K562 (cell line): Measurements from ENCODE around the gene RCOR1. TPM values are rescaled to one million over a fixed set of nuclear protein-coding genes. Genes with fewer than 3 reads are reported as not detected.
A peak's percentile ranks its signal among the peaks of the same experiment; 100 is the strongest.

Experiments
- ATAC-seq: fragments of 200-7000 bp; cut with Tn5 transposase; 3 replicates; pipeline ENCODE4 v1.9.1; 2020; ENCODE audit warnings: moderate library complexity
- BruUV-seq: library from RNA; stranded (reverse); fragments of 400-500 nt; replicated peaks from 2 replicates; lab custom pipeline; 2021; lab: Mats Ljungman, UMichigan
- CTCF ChIA-PET: fragments of 300-600 bp; formaldehyde crosslinking; extraction: SDS; loops from one replicate; lab custom pipeline; 2021; ENCODE audit warnings: low intra/inter-chr PET ratio; lab: Yijun Ruan, JAX
- POLR2A ChIA-PET: fragments of 300-600, 350-650 bp; sonication (Branson Sonifier 250); formaldehyde crosslinking; extraction: SDS; loops from one replicate; lab custom pipeline; 2021; ENCODE audit warnings: antibody characterized with exemption, inconsistent platforms; lab: Yijun Ruan, JAX
- DNase-seq, 4 experiments: peaks; one replicate each; pipeline versions ENCODE4 v3.0.0 to v3.0.0-alpha.2; 2011 to 2018; ENCODE audit warnings: low spot score in 3 of 4, mixed read lengths in 3 of 4; ENCODE audit errors: extremely low read depth in 1 of 4
- FAIRE-seq: peaks from 2 replicates; lab custom pipeline; 2011; peaks lifted over from hg19 to GRCh38; lab: Jason Lieb, UNC
- H2AFZ ChIP-seq: 2 replicates; pipeline ENCODE4 v1.6.0; 2011; ENCODE audit warnings: low read depth, low read length, control low read depth, inconsistent platforms
- H3K27ac ChIP-seq: fragments of 200-600 bp; 3 replicates; pipeline ENCODE4 v1.8.0; 2011; ENCODE audit warnings: low read depth, mild to moderate bottlenecking, control low read depth, inconsistent platforms, low read length, moderate library complexity, mixed read lengths; ENCODE audit errors: extremely low read depth
- H3K27me3 ChIP-seq, 2 experiments: fragments of 300-600 bp in 1 of 2; 2 replicates in 1 of 2; 3 replicates in 1 of 2; pipeline versions ENCODE4 v1.6.0 to v1.8.0; 2011; ENCODE audit warnings: inconsistent platforms in 2 of 2, low read length in 2 of 2, mild to moderate bottlenecking in 1 of 2, mixed read lengths in 1 of 2, moderate library complexity in 1 of 2; ENCODE audit not compliant: control insufficient read depth in 2 of 2, insufficient read depth in 2 of 2
- H3K36me3 ChIP-seq: fragments of 300-600 bp; 3 replicates; pipeline ENCODE4 v1.8.0; 2011; ENCODE audit warnings: mild to moderate bottlenecking, low read length, inconsistent platforms; ENCODE audit not compliant: control insufficient read depth, insufficient read depth
- H3K4me1 ChIP-seq, 2 experiments: fragments of 200-600 bp in 1 of 2; replicated peaks in 1 of 2; 2 replicates in 1 of 2; 3 replicates in 1 of 2; pipeline versions ENCODE4 v1.5.1 to v1.8.0; 2011; ENCODE audit warnings: inconsistent platforms in 2 of 2, low read length in 2 of 2, mild to moderate bottlenecking in 1 of 2, mixed read lengths in 1 of 2, moderate library complexity in 1 of 2; ENCODE audit not compliant: control insufficient read depth in 2 of 2, insufficient read depth in 2 of 2
- H3K4me2 ChIP-seq: 2 replicates; pipeline ENCODE4 v1.6.1; 2011; ENCODE audit warnings: low read length, control low read depth, inconsistent platforms, mixed read lengths; ENCODE audit not compliant: insufficient read depth
- H3K4me3 ChIP-seq: fragments of 200-600 bp; sonication (generic), shearing (Covaris generic); 2 replicates; pipeline ENCODE4 v1.5.1; 2016; ENCODE audit warnings: control low read depth, inconsistent platforms
- H3K79me2 ChIP-seq: fragments of 200-600 bp; 3 replicates; pipeline ENCODE4 v1.8.0; 2011; ENCODE audit warnings: low read length, inconsistent platforms; ENCODE audit not compliant: control insufficient read depth, insufficient read depth
- H3K9ac ChIP-seq, 2 experiments: 2 replicates each; pipeline versions ENCODE4 v1.6.0 to v1.6.1; 2011; ENCODE audit warnings: low read depth in 2 of 2, low read length in 2 of 2, control low read depth in 1 of 2, inconsistent platforms in 1 of 2, mild to moderate bottlenecking in 1 of 2, mixed read lengths in 1 of 2; ENCODE audit not compliant: insufficient read depth in 1 of 2
- H3K9me1 ChIP-seq: one replicate; pipeline ENCODE4 v1.6.0; 2011; ENCODE audit warnings: inconsistent platforms, mild to moderate bottlenecking, low read length, moderate library complexity; ENCODE audit not compliant: control insufficient read depth, insufficient read depth
- H3K9me3 ChIP-seq: replicated peaks from 2 replicates; pipeline ENCODE4 v1.5.1; 2011; ENCODE audit warnings: low read depth, low read length, inconsistent platforms; ENCODE audit not compliant: control insufficient read depth, insufficient read depth
- H4K20me1 ChIP-seq: replicated peaks from 2 replicates; pipeline ENCODE4 v1.6.1; 2011; ENCODE audit warnings: low read length, inconsistent platforms, mixed read lengths; ENCODE audit not compliant: control insufficient read depth, insufficient read depth
- RBM22 ChIP-seq: fragments of 200-400 bp; formaldehyde crosslinking; IDR thresholded peaks from 2 replicates; pipeline ENCODE4 v1.6.1; 2018; ENCODE audit warnings: low read length, low read depth; ENCODE audit not compliant: poor library complexity, severe bottlenecking
- XRCC4 ChIP-seq: IDR thresholded peaks from one replicate; pipeline ENCODE4 v1.6.1; 2011; ENCODE audit not compliant: insufficient read depth, insufficient read length; ENCODE audit errors: extremely low read depth
- ZC3H11A ChIP-seq: IDR thresholded peaks from 2 replicates; pipeline ENCODE4 v1.6.1; 2012; ENCODE audit warnings: low read depth, low read length, improper control_type of control experiment
- ZNF384 ChIP-seq: IDR thresholded peaks from 2 replicates; pipeline ENCODE4 v1.6.1; 2012; ENCODE audit warnings: low read depth, low read length, improper control_type of control experiment
- WGBS: fragments of 100-300 bp; shearing (Covaris generic); methylation state at CpG from one replicate; pipeline ENCODE4 v1.1.6; 2016; ENCODE audit warnings: low coverage, mixed read lengths; ENCODE audit not compliant: insufficient coverage; ENCODE audit errors: missing lambda C conversion rate; 5-methylcytosine and 5-hydroxymethylcytosine counted together
- in situ Hi-C: fragments of 300-500 bp; cut with MboI; formaldehyde crosslinking; loops from 4 replicates; pipeline ENCODE4 v1.15.0; 2018; ENCODE audit warnings: inconsistent platforms, mixed read lengths
- intact Hi-C: fragments of 100-400 bp; cut with micrococcal nuclease; formaldehyde crosslinking; loops from 2 replicates; pipeline ENCODE4 v1.14.2; 2022
- polyA plus RNA-seq, 8 experiments: library from polyadenylated mRNA; depleted of rRNA in 4 of 8; stranded (reverse) in 5 of 8; unstranded in 3 of 8; fragments of >200 nt; fragmentation: Nextera tagmentation in 2 of 8; fragmentation: Illumina TruSeq in 1 of 8; extraction: Ambion mirVana in 2 of 8; extraction: Trizol in 1 of 8; gene quantifications; 2 replicates each; pipeline versions ENCODE4 v1.2.1 to v1.2.3, GENCODE V29; 2011 to 2014; ENCODE audit warnings: inconsistent platforms in 1 of 8, missing spikeins in 1 of 8
- total RNA-seq, 7 experiments: library from RNA; depleted of rRNA in 6 of 7; stranded (reverse); fragments of >200 nt in 6 of 7; fragmentation: Illumina TruSeq in 2 of 7; extraction: Trizol in 2 of 7; gene quantifications; 2 replicates each; pipeline versions ENCODE4 v1.2.1 to v1.2.3, GENCODE V29; 2011 to 2021; ENCODE audit warnings: low replicate concordance in 1 of 7
- TF ChIP-seq, protein P1 (sequence below): sonication (generic); formaldehyde crosslinking; IDR thresholded peaks from 2 replicates; pipeline ENCODE4 v1.8.1; 2023; ENCODE audit warnings: mild to moderate bottlenecking, missing genetic modification reagents
- TF ChIP-seq, protein P2 (sequence below): sonication (generic); formaldehyde crosslinking; IDR thresholded peaks from 2 replicates; pipeline ENCODE4 v1.8.1; 2023; ENCODE audit warnings: mild to moderate bottlenecking, missing genetic modification reagents

The RCOR1 gene
- total and polyA plus RNA-seq, 9 of the 15 experiments (the other 6 are each of a cell fraction or from before 2014, with no cell fraction given): 8.5 to 47.9 (median 20.9) TPM

DNA sequence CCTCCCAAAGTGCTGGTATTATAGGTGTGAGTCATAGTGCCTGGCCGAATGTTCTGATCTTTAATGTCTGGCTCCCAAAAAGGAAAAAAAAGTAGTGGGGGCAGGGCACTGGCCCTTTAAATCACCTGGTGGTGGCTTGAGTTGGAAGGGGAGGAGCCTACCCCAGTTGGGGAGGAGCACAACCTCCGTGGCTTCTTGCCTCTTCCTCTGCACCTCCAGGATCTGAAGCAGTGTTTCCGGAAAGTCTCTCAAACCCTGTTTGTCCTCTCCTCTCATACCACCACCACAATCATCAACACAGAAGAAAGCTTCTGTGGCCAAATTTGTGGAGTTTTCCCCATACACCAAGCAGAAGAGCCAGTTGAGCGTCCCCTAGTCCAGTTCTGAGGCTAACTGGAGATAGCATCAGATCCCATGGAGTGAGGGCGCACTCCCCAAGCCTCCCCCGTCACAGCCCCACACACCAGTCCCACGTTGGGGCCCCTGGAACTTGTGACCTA is 24.3 kb upstream of the RCOR1 start (continued):
- no peak for TF ChIP-seq RBM22
- no peak for TF ChIP-seq XRCC4
- TF ChIP-seq, protein P1, sequence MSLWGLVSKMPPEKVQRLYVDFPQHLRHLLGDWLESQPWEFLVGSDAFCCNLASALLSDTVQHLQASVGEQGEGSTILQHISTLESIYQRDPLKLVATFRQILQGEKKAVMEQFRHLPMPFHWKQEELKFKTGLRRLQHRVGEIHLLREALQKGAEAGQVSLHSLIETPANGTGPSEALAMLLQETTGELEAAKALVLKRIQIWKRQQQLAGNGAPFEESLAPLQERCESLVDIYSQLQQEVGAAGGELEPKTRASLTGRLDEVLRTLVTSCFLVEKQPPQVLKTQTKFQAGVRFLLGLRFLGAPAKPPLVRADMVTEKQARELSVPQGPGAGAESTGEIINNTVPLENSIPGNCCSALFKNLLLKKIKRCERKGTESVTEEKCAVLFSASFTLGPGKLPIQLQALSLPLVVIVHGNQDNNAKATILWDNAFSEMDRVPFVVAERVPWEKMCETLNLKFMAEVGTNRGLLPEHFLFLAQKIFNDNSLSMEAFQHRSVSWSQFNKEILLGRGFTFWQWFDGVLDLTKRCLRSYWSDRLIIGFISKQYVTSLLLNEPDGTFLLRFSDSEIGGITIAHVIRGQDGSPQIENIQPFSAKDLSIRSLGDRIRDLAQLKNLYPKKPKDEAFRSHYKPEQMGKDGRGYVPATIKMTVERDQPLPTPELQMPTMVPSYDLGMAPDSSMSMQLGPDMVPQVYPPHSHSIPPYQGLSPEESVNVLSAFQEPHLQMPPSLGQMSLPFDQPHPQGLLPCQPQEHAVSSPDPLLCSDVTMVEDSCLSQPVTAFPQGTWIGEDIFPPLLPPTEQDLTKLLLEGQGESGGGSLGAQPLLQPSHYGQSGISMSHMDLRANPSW (CRISPR knock-in tag): no peak
- peak; percentile 83 for TF ChIP-seq ZNF384

DNA sequence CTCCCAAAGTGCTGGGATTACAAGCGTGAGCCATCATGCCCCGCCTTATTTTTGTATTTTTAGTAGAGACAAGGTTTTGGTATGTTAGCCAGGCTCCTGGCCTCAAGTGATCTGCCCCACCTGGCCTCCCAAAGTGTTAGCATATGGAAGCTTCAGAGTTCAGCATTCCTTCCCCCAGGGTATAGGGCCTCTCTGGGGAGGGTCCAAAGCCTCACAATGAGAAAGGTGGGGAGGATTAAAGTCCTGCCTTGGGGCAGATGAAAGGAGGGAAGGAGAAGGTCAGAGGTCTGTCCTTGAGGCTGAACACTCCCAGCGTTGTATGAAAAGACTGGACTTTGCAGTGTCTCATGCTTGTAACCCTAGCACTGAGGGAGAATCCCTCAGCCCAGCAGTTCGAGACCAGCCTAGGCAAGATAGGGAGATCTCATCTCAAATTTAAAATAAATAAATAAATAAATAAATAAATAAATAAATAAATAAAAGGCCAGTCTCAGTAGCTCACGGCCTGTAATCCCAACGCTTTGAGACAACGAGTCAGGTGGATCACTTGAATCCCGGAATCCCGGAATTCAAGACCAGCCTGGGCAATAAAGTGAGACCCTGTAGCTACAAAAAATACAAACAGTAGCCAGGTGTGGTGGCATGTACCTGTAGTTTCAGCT is 22.0 kb upstream of the RCOR1 start:
- Histone ChIP-seq H3K4me2 (peak overlapping the region; percentile 27; the same call in 1 of the 2 replicates), H3K4me3 (no peak overlapping the region), H3K27me3 (no peaks in the 10 kb centered on the region), H4K20me1 (no peaks in the 10 kb centered on the region), H3K27ac (peak overlapping the region; percentile 32; the same call in 2 of the 3 replicates), H3K4me1 (peaks cover 35 to 37% of the 10 kb centered on the region in 2 experiments), H3K79me2 (no peaks in the 10 kb centered on the region), H3K9me3 (no peaks in the 10 kb centered on the region), H3K36me3 (no peaks in the 10 kb centered on the region), H2AFZ (no peak overlapping the region), H3K9me1 (no peaks in the 10 kb centered on the region), H3K9ac (peak overlapping the region in 1 of 2 experiments; percentile 45; a peak in 1 of 4 replicates)
- DNase-seq: no peak
- POLR2A ChIA-PET: interaction anchor here (0.6 to 1.9 kb wide), 8 partner anchors 9 to 248 kb away, joined by 3 to 10 read pairs (median 5); no protein-coding TSS in a partner anchor
- intact Hi-C loops: no loop called here
- TF ChIP-seq, protein P2, sequence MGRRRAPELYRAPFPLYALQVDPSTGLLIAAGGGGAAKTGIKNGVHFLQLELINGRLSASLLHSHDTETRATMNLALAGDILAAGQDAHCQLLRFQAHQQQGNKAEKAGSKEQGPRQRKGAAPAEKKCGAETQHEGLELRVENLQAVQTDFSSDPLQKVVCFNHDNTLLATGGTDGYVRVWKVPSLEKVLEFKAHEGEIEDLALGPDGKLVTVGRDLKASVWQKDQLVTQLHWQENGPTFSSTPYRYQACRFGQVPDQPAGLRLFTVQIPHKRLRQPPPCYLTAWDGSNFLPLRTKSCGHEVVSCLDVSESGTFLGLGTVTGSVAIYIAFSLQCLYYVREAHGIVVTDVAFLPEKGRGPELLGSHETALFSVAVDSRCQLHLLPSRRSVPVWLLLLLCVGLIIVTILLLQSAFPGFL (CRISPR knock-in tag): no peak
- peak; percentile 89; the same call in 1 of the 2 replicates for TF ChIP-seq ZC3H11A
- in situ Hi-C loops: no loop called here
- 64% methylated on average over 9 of the region's 9 CpGs for WGBS
- CTCF ChIA-PET: no interaction called here
- no peak for ATAC-seq
- no TSS peak for BruUV-seq
- FAIRE-seq: peak; percentile 23
